Colonic mucosa (tissue), 4 donors: ENCODE data around the gene TNS3. TPM values are rescaled to one million over a fixed set of nuclear protein-coding genes. Genes with fewer than 3 reads are reported as not detected.

Source experiments
- DNase-seq: peaks from one replicate; pipeline ENCODE4 v3.0.0-alpha.2; 2020
- H3K27ac ChIP-seq: fragments of 200-600 bp; one replicate; pipeline ENCODE4 v1.8.0; 2021
- H3K27me3 ChIP-seq: fragments of 200-600 bp; one replicate; pipeline ENCODE4 v1.8.0; 2021
- H3K36me3 ChIP-seq: fragments of 200-600 bp; one replicate; pipeline ENCODE4 v1.8.0; 2021
- H3K4me1 ChIP-seq: fragments of 200-600 bp; one replicate; pipeline ENCODE4 v1.8.0; 2021; ENCODE audit warnings: mild to moderate bottlenecking
- H3K4me3 ChIP-seq: fragments of 200-600 bp; one replicate; pipeline ENCODE4 v1.8.0; 2021
- H3K9ac ChIP-seq, 2 donors: one replicate each; pipeline ENCODE4 v1.7.0; 2013; ENCODE audit warnings: control low read depth in 2 of 2, low read depth in 2 of 2, low read length in 2 of 2
- H3K9me3 ChIP-seq: fragments of 200-600 bp; one replicate; pipeline ENCODE4 v1.8.0; 2021
- CTCF ChIP-seq: fragments of 200-600 bp; IDR thresholded peaks from one replicate; pipeline ENCODE4 v1.8.0; 2022; ENCODE audit warnings: antibody characterized with exemption, mild to moderate bottlenecking
- intact Hi-C: fragments of 100-400 bp; cut with DNase I; formaldehyde crosslinking; loops from one replicate; pipeline ENCODE4 v1.14.1; 2022
- total RNA-seq, 2 donors: library from RNA; stranded (reverse); fragmentation: NEBNext Ultra II Directional in 1 of 2; extraction: Animal tissue kit (Norgen Biotek cat#: 25700) in 1 of 2; gene quantifications; one replicate each; pipeline ENCODE4 v1.2.1, GENCODE V29; 2021
- donor health status: healthy.
- donor health status: DM: no; HTN: no; CAD: no.
- donor health status: DM: no; HTN: no; CAD: no.

TNS3 gene
- total RNA-seq, 2 donors from 2014 or later, result 41.1 to 58.2 TPM

- intact Hi-C loops, result no loop called here
- Histone ChIP-seq H3K4me1 (no peaks in the 10 kb centered on the region), H3K27me3 (no peaks in the 10 kb centered on the region), H3K9ac (no peak overlapping the region), H3K9me3 (no peaks in the 10 kb centered on the region), H3K27ac (no peak overlapping the region), H3K36me3 (no peaks in the 10 kb centered on the region), H3K4me3 (no peak overlapping the region)
- no peak for TF ChIP-seq CTCF
- DNase-seq, result no peak
These were observed 153.0 kb downstream of the TNS3 start for GRCh38 chr7:47428768-47429472.

- Histone ChIP-seq H3K9ac (no peak overlapping the region), H3K4me3 (no peak overlapping the region), H3K9me3 (no peaks in the 10 kb centered on the region), H3K27ac (no peak overlapping the region), H3K36me3 (no peaks in the 10 kb centered on the region), H3K4me1 (no peaks in the 10 kb centered on the region), H3K27me3 (no peaks in the 10 kb centered on the region)
- no peak for TF ChIP-seq CTCF
- intact Hi-C loops, result no loop called here
- DNase-seq, result no peak
These were observed 153.7 kb downstream of the TNS3 start for GRCh38 chr7:47428052-47428767.

- H3K9me3 ChIP-seq, result no peaks in the 10 kb centered on the region
- no peak overlapping the region for H3K4me3 ChIP-seq
- DNase-seq, result no peak
- H3K36me3 ChIP-seq, result no peaks in the 10 kb centered on the region
- intact Hi-C loops, result no loop called here
- TF ChIP-seq CTCF, result no peak
- no peak overlapping the region for H3K9ac ChIP-seq
- no peak overlapping the region for H3K27ac ChIP-seq
- H3K4me1 ChIP-seq, result no peaks in the 10 kb centered on the region
- no peaks in the 10 kb centered on the region for H3K27me3 ChIP-seq
These were observed 154.8 kb downstream of the TNS3 start for GRCh38 chr7:47427051-47427643.

GRCh38 chr7:47424523-47424922 is 157.4 kb downstream of the TNS3 start:
- Histone ChIP-seq H3K4me3 (no peak overlapping the region), H3K27me3 (no peaks in the 10 kb centered on the region), H3K36me3 (no peaks in the 10 kb centered on the region), H3K9ac (no peak overlapping the region), H3K27ac (no peak overlapping the region), H3K4me1 (no peaks in the 10 kb centered on the region), H3K9me3 (no peaks in the 10 kb centered on the region)
- intact Hi-C loops, result no loop called here
- no peak for TF ChIP-seq CTCF
- DNase-seq, result no peak

GRCh38 chr7:47423196-47423595 is 158.7 kb downstream of the TNS3 start:
- Histone ChIP-seq H3K27ac (no peak overlapping the region), H3K4me3 (no peak overlapping the region), H3K36me3 (no peaks in the 10 kb centered on the region), H3K4me1 (no peaks in the 10 kb centered on the region), H3K9ac (no peak overlapping the region), H3K27me3 (no peaks in the 10 kb centered on the region), H3K9me3 (no peaks in the 10 kb centered on the region)
- intact Hi-C loops, result no loop called here
- no peak for TF ChIP-seq CTCF
- DNase-seq, result no peak
